HG02970 (cell line): Measurements from ENCODE around the gene GNAL.
"Not testable (repeated sequence)": the region's sequence is repeated elsewhere in the genome, so short reads cannot be mapped to it uniquely, and the experiment has no call there.

Source experiments
- ATAC-seq: cut with Tn5 transposase; IDR thresholded peaks from one replicate; pipeline ENCODE4 v1.9.1; 2021; ENCODE audit warnings: mild to moderate bottlenecking, moderate library complexity, moderate number of reproducible peaks; ENCODE audit not compliant: unreplicated experiment, low FRiP score

The GNAL gene

DNA sequence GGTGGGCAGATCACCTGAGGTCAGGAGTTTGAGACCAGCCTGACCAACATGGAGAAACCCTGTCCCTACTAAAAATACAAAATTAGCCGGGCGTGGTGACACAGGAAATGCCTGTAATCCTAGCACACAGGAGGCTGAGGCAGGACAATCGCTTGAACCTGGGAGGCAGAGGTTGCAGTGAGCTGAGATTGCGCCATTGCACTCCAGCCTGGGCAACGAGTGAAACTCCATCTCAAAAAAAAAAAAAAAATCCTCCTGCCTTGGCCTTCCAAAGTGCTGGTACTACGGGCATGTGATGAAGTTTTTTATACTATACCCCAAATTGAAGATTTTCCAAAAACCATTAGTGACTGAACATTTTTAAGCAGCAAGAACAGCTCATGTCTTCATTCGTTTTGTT, 203.4 kb downstream of the GNAL start:
- ATAC-seq = not testable (repeated sequence)

DNA sequence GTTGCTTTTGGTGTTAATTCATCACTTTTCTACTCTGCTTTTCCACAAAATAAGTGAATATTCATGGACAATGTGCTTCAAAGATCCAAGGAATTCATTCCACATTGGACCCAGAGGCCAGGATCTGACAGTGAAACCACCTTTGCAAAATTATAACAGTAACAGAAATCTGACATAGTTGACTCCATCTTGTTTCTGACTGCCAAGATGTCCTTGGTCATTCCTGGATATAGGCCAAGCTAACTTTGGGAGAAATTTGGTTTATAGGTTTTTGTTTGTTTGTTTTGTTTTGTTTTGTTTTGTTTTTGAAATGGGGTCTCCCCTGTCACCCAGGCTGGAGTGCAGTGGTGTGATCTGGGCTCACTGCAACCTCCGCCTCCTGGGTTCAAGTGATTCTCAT, 208.7 kb downstream of the GNAL start:
- ATAC-seq = no peak

DNA sequence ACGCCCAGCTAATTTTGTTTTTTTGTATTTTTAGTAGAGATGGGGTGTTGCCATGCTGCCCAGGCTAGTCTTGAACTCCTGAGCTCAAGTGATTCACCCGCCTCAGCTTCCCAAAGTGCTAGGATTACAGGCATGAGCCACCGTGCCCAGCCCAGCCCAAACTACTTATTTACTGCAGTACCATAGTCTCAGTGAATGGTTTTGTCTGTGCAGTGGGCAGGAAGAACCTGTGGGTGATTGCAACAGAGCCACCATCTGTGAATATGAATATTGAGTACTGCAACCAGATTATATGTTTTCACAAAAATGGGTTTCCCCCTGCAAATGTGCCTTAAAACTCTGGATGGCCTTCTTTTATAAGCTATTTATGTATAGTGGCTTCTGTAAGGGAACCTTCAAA, 210.0 kb downstream of the GNAL start:
- no peak for ATAC-seq

GRCh38 chr18:11901826-11902438, 212.9 kb downstream of the GNAL start:
- no peak for ATAC-seq

- no peak for ATAC-seq
Observed at GRCh38 chr18:11902522-11903292, 213.6 kb downstream of the GNAL start.

GRCh38 chr18:11905613-11906012, 216.5 kb downstream of the GNAL start:
- no peak for ATAC-seq

GRCh38 chr18:11906176-11906575, 217.1 kb downstream of the GNAL start:
- no peak for ATAC-seq

- no peak for ATAC-seq
Observed at GRCh38 chr18:11906926-11907874, 218.1 kb downstream of the GNAL start.

- ATAC-seq = peak; percentile 82
Observed at GRCh38 chr18:11908182-11909060, 219.4 kb downstream of the GNAL start, which contains the start of gene MPPE1. MPPE1 (minus strand) TSS chr18:11908317; CDS start chr18:11897264, 11,053 bp downstream.

DNA sequence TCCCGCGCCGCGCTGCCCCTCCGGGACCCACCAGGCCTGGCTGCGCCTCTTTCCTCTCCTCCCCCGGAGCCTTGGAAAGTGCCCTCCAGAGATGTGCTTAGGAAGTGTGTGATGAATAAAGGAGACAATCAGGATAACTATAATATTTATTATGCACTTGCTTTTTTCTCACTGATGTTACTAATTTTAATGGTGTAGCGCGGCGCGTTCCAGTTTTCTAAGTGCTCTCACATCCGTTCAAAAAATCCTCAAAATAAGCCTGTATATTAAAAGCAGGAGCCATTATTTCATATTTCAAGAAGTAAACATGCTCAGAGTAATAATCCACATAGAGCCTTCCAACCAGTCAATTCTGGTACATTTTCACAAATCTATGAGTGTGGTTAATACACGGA, 220.0 kb downstream of the GNAL start:
- no peak for ATAC-seq

DNA sequence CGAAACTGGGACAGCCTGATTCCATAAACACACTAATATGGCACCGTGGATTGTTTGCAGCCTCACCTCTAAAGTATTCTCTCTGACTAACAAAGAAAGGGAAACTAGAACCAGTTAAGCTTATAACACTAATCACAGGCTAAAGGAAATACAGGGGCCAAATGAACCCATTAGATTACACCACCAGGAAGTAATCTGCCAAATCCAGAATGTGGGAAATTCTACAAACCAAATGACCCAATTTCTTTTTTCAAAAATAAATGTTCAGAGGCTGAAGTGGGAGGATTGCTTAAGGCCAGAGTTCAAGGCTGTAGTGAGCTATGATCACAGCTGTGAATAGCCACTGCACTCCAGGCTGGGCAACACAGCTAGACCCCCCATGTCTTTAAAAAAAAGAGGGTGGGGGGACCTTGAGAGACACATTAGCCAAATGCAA, 220.5 kb downstream of the GNAL start:
- no peak for ATAC-seq

GRCh38 chr18:11916880-11917279, 227.8 kb downstream of the GNAL start:
- ATAC-seq = not testable (repeated sequence)

- not testable (repeated sequence) for ATAC-seq
Observed at GRCh38 chr18:11919522-11919921, 230.5 kb downstream of the GNAL start.

DNA sequence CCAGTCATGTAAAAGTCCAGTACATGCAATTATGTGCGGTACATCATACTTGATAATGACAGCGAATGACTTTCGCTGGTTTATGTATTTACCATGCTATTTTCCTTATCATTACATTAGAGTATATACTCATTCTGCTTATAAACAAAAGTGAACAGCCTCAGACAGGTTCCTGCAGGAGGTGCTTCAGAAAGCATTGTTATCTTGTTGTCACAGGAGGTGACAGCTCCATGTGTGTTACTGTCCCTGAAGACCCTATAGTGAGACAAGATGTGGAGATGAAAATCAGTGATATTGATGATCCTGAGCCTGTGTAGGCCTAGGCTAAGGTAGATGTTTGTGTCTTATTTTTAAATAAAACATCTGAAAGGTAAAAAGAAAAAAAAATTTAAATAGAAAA, 234.4 kb downstream of the GNAL start:
- ATAC-seq = no peak

DNA sequence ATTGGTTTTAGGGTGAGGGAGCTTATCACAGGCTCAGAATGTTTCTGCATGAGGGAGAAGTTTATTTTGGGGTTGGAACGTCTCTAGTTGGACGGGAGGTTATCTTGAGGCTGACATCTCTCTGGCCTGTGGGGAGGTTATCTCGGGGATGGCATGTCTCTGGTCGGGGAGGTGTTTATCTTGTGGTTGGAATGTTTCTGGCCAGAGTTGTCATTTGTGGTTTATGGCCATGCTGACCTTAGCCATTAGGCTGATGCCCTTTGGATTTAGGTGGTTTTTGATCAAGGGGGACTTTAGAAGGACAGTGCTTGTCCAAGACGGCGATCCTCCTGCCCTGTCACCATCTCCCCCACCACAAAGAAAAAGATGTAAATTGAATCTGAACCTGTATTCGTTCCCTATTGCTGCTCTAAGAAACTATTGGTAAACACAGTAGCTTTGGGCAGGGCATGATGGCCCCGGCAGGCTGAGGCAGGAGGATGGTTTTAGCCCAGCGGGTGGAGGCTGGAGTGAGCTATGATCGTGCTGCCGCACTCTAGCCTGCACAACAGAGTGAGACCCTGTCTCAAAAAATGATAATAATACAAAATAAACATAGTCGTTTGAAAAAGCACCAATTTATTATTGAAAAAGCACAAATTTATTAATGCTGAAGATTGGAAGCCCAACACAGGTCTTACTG, 236.9 kb downstream of the GNAL start:
- no peak for ATAC-seq

GRCh38 chr18:11927497-11927896, 238.4 kb downstream of the GNAL start:
- no peak for ATAC-seq

DNA sequence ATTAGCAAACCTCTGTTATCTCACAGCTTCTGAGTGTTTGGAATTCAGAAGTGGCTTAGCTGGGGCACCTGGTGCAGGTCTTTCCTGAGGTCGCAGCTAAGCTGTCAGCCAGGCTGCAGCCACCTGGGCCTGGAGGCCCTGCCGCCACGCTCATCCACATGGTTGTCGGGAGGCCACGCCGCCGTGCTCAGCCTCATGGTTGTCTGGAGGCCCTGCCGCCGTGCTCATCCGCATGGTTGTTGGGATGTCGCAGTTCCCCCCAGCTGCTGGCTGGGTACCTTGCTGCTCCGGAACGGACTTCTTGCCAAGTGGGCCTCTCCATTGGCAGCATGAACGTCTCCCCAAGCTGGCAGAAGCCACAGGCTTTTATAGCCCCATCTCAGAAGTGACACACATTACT, 243.3 kb downstream of the GNAL start:
- ATAC-seq = no peak
